Measurements from ENCODE around the gene SCYL1.

SCYL1 gene

DNA sequence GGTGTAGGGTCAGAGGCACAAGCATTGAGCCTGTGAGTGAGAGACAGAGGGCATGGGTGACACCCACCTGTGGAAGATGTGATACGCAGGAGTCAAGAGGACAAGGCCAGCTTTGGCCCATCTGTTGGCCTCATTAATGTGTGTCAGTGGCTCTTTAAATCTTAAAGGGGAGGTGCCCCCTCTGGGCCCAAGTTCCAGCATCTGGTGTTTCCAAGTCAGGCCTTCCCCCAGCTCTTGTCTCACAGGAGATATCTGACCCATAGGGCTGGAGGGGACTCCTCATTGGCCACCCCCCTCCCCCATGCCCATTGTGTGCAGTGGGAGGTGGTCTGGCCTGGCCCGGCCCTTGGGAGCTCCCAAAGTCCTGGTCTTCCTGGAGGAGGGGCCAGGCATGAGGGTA, 61.8 kb downstream of the SCYL1 start:
- no peak for DNase-seq

Measured in GOT3 (cell line).